NT2/D1 (cell line): Measurements from ENCODE around the gene NFATC3.
"Not testable (repeated sequence)": the region's sequence is repeated elsewhere in the genome, so short reads cannot be mapped to it uniquely, and the experiment has no call there.

Experiments used
- DNase-seq: peaks from one replicate; pipeline ENCODE4 v3.0.0-alpha.2; 2011; ENCODE audit warnings: low read depth, low spot score
- H3K27me3 ChIP-seq: 2 replicates; pipeline ENCODE4 v1.6.0; 2011; ENCODE audit warnings: mild to moderate bottlenecking; ENCODE audit not compliant: insufficient read length, insufficient read depth
- H3K36me3 ChIP-seq: 2 replicates; pipeline ENCODE4 v1.6.1; 2011; ENCODE audit warnings: mild to moderate bottlenecking, low read length, mixed read lengths; ENCODE audit not compliant: insufficient read depth, insufficient read length
- H3K4me1 ChIP-seq: 2 replicates; pipeline ENCODE4 v1.5.1; 2011; ENCODE audit not compliant: insufficient read depth, insufficient read length
- H3K4me3 ChIP-seq: 2 replicates; pipeline ENCODE4 v1.5.1; 2011; ENCODE audit warnings: low read depth; ENCODE audit not compliant: insufficient read length
- H3K9ac ChIP-seq: 2 replicates; pipeline ENCODE4 v1.6.0; 2011; ENCODE audit warnings: low read depth; ENCODE audit not compliant: insufficient read length
- H3K9me3 ChIP-seq: 2 replicates; pipeline ENCODE4 v1.5.1; 2011; ENCODE audit warnings: mild to moderate bottlenecking, low read length; ENCODE audit not compliant: insufficient read depth
- SUZ12 ChIP-seq: IDR thresholded peaks from 2 replicates; pipeline ENCODE4 v1.6.1; 2011; ENCODE audit not compliant: insufficient read length, insufficient read depth; ENCODE audit errors: extremely low read depth
- YY1 ChIP-seq: IDR thresholded peaks from 2 replicates; pipeline ENCODE4 v1.6.1; 2011; ENCODE audit not compliant: insufficient read length, insufficient read depth
- ZNF274 ChIP-seq: IDR thresholded peaks from 2 replicates; pipeline ENCODE4 v1.6.1; 2011; ENCODE audit warnings: mild to moderate bottlenecking, low read depth, low read length

Gene NFATC3

GRCh38 chr16:68113765-68114240, 28.6 kb downstream of the NFATC3 start:
- no peak overlapping the region for H3K4me3 ChIP-seq
- TF ChIP-seq SUZ12 (no peak), YY1 (no peak), ZNF274 (no peak)
- H3K4me1 ChIP-seq, result peaks cover 3% of the 10 kb centered on the region
- no peak overlapping the region for H3K9ac ChIP-seq
- no peaks in the 10 kb centered on the region for H3K27me3 ChIP-seq
- peaks cover 18% of the 10 kb centered on the region for H3K9me3 ChIP-seq
- no peaks in the 10 kb centered on the region for H3K36me3 ChIP-seq
- no peak for DNase-seq

GRCh38 chr16:68114939-68115338, 29.8 kb downstream of the NFATC3 start:
- not testable (repeated sequence) for H3K4me1 ChIP-seq, DNase-seq, H3K4me3 ChIP-seq, H3K36me3 ChIP-seq, H3K27me3 ChIP-seq, H3K9me3 ChIP-seq, H3K9ac ChIP-seq

- Histone ChIP-seq H3K27me3 (no peaks in the 10 kb centered on the region), H3K9me3 (peaks cover 5% of the 10 kb centered on the region; the same call in 1 of the 2 replicates), H3K9ac (no peak overlapping the region), H3K4me1 (peaks cover 3% of the 10 kb centered on the region), H3K4me3 (no peak overlapping the region), H3K36me3 (no peaks in the 10 kb centered on the region)
- no peak for TF ChIP-seq YY1
- no peak for DNase-seq
Measured at GRCh38 chr16:68115851-68116250, 30.7 kb downstream of the NFATC3 start.

- Histone ChIP-seq H3K36me3 (no peaks in the 10 kb centered on the region), H3K27me3 (no peaks in the 10 kb centered on the region), H3K4me3 (no peak overlapping the region), H3K9me3 (0 out of 2 replicates have a peak, but pooled peaks cover under 1% of the 10 kb centered on the region), H3K9ac (no peak overlapping the region), H3K4me1 (peaks cover 3% of the 10 kb centered on the region)
- no peak for DNase-seq
- no peak for TF ChIP-seq SUZ12
- no peak for TF ChIP-seq ZNF274
- TF ChIP-seq YY1, result no peak
Measured at GRCh38 chr16:68116256-68116867, 31.2 kb downstream of the NFATC3 start.

- Histone ChIP-seq H3K4me1 (peaks cover 3% of the 10 kb centered on the region), H3K9me3 (no peaks in the 10 kb centered on the region), H3K9ac (no peak overlapping the region), H3K27me3 (no peaks in the 10 kb centered on the region), H3K4me3 (no peak overlapping the region), H3K36me3 (peaks cover 7% of the 10 kb centered on the region)
- no peak for DNase-seq
- TF ChIP-seq YY1 (no peak), SUZ12 (no peak), ZNF274 (no peak)
Measured at GRCh38 chr16:68117884-68118283, 32.7 kb downstream of the NFATC3 start.

- not testable (repeated sequence) for H3K9me3 ChIP-seq, DNase-seq, H3K36me3 ChIP-seq, H3K4me3 ChIP-seq, H3K4me1 ChIP-seq, H3K9ac ChIP-seq, H3K27me3 ChIP-seq
Measured at GRCh38 chr16:68118954-68119353, 33.8 kb downstream of the NFATC3 start.

- H3K4me1 ChIP-seq, H3K27me3 ChIP-seq, H3K9ac ChIP-seq, H3K4me3 ChIP-seq, H3K36me3 ChIP-seq, H3K9me3 ChIP-seq, DNase-seq: not testable (repeated sequence)
Measured at GRCh38 chr16:68120496-68120895, 35.3 kb downstream of the NFATC3 start.

- Histone ChIP-seq H3K4me3 (no peak overlapping the region), H3K36me3 (peaks cover 15% of the 10 kb centered on the region), H3K4me1 (no peaks in the 10 kb centered on the region), H3K9me3 (no peaks in the 10 kb centered on the region), H3K9ac (no peak overlapping the region), H3K27me3 (no peaks in the 10 kb centered on the region)
- no peak for DNase-seq
- no peak for TF ChIP-seq ZNF274
- TF ChIP-seq YY1, result no peak
- no peak for TF ChIP-seq SUZ12
Measured at GRCh38 chr16:68126395-68126794, 41.2 kb downstream of the NFATC3 start.
